Measurements from ENCODE around the gene VAPB. TPM values are rescaled to one million over a fixed set of nuclear protein-coding genes. Genes with fewer than 3 reads are reported as not detected.

The VAPB gene
- total RNA-seq, 4 donors from 2014 or later, result 24.6 to 30.8 (median 29.4) TPM

DNA sequence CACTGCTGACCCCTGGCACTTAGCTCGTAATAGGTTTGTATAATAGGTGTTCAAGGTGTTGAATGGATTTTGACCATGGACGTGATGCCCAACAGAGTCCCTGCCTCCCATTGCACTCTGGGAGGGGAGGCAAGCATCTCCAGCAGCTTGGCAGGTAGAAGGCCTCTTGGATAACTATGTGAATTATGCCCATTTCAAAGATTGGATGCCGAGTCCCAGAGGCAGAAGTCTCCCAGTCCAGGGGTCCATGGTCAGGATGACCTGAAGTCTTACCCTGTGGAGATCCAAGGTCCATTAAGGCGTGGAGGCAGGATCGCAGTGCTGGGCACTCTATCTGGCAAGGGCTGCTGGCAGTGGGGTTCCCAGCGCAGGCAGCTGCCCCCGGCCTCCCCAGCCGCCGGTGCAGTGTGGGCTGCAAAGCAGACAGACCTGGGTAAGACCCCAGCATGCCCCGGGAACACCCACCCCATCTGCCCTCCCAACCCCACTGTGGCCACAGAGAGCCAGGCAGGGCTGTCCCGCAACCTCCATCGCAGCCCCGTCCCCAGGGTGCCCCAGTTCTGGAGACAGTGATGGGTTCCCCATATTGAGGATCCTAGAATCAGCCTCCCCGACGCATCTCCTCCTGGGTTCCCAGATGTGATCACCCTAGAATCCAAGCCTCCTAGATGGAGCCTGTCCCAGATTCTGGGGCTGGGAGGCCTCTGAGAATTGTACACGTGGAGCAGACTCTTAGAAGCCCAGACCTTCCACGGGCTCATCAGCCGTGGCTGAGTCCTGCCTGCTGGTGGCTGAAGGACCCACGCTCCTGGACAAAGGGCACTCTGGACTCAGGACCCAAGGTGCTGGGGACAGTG is 81.5 kb downstream of the VAPB start:
- no peak for TF ChIP-seq POLR2A (IDR thresholded peaks at IDR 0.05)
- TF ChIP-seq, protein P1, sequence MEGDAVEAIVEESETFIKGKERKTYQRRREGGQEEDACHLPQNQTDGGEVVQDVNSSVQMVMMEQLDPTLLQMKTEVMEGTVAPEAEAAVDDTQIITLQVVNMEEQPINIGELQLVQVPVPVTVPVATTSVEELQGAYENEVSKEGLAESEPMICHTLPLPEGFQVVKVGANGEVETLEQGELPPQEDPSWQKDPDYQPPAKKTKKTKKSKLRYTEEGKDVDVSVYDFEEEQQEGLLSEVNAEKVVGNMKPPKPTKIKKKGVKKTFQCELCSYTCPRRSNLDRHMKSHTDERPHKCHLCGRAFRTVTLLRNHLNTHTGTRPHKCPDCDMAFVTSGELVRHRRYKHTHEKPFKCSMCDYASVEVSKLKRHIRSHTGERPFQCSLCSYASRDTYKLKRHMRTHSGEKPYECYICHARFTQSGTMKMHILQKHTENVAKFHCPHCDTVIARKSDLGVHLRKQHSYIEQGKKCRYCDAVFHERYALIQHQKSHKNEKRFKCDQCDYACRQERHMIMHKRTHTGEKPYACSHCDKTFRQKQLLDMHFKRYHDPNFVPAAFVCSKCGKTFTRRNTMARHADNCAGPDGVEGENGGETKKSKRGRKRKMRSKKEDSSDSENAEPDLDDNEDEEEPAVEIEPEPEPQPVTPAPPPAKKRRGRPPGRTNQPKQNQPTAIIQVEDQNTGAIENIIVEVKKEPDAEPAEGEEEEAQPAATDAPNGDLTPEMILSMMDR (IDR thresholded peaks at IDR 0.05), result no peak
- H3K27me3 ChIP-seq, result no peaks in the 10 kb centered on the region
- no peaks in the 10 kb centered on the region for H3K4me1 ChIP-seq
- no peak overlapping the region for H3K4me3 ChIP-seq
- H3K27ac ChIP-seq, result no peak overlapping the region
- no peaks in the 10 kb centered on the region for H3K9me3 ChIP-seq
- H3K36me3 ChIP-seq, result no peaks in the 10 kb centered on the region
- no peak for DNase-seq

DNA sequence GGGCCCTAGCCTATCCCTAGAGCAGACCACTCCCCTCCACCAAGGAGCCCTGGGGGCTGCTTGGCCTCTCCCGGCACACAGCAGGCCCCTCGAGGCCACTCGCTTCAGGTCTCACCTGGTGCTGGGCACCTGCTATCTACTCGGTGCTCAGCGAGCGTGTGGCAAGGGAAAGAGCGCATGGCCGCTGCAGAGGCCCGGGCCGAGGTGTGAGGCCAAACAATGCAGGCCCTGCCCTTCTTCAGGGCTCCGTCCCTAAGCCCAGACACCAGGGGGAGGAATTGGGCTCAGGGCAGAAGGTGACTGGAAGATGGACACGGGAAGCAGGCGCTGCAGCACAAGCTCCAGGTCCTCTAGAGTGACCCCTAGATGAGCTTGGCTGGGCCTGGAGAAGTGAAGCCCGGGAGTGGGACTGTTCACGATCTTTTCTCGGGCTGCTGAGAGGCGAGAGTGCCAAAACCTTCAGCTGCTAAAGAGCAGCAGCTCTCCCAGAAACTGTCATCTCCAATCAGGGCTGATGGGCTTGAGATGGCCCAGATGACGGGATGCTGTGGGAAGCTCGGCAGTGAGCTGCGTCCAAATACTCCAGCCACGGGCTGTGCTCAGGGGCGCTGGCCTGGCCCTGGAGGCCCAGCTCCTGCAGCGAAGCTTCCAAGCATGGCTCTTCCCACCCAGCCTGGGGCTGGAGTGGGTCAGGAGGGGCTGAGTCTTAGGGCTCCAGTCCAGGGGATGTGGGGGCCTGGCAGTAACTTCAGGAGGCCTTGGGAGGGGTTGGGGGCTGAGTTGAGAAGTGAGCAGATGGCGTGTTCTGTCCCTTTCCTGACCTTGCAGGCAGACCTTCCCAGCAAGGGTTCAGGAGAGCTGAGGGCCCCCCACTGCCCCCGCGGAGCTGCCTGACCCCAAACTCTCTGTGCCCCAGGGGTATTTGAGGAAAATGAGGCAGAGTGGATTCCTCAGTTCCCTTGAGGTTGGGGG is 82.5 kb downstream of the VAPB start:
- TF ChIP-seq, protein P1 (IDR thresholded peaks at IDR 0.05), result no peak
- no peak for TF ChIP-seq POLR2A (IDR thresholded peaks at IDR 0.05)
- Histone ChIP-seq H3K27ac (no peak overlapping the region), H3K9me3 (no peaks in the 10 kb centered on the region), H3K4me1 (no peaks in the 10 kb centered on the region), H3K27me3 (no peaks in the 10 kb centered on the region), H3K4me3 (no peak overlapping the region), H3K36me3 (no peaks in the 10 kb centered on the region)
- peak in 1 of 3 donors; percentile 56 for DNase-seq

DNA sequence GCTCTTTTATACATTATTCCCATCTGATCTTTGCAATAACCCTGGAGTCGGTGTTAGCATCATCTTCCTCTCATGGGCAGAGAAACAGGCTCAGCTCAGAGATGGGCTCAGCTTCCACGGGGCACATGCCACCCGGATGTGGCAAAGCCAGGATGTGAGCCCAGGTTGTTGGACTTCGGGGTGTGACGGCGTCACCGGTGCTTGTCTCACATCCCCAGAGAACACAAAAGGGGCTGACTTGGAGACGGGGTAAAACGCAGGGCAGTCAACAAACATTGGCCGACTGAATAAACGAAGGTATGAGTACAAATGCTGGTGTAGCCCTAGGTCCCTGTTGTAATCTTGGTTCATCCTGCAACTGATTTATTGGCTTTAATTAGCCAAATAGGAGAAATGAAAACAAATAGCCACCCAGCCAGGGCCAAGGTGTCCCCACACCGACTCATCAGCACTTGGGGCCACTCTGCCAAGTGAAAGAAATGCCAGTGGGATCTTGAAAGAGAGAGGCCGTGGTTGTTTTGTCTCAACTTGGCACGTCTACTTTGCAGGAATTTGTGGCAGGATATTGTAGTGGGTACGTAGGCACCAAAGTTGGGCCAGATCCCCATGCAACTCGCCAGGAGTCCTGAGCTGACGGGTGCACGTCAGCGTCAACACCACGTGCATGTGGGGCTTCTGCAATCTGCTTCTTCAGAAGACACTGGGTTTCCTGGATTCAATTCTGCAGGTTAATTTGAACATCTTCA is 83.4 kb downstream of the VAPB start:
- no peaks in the 10 kb centered on the region for H3K36me3 ChIP-seq
- no peak overlapping the region for H3K27ac ChIP-seq
- no peaks in the 10 kb centered on the region for H3K4me1 ChIP-seq
- no peak for DNase-seq
- no peaks in the 10 kb centered on the region for H3K9me3 ChIP-seq
- no peak overlapping the region for H3K4me3 ChIP-seq
- no peak for TF ChIP-seq POLR2A (IDR thresholded peaks at IDR 0.05)
- TF ChIP-seq, protein P1 (IDR thresholded peaks at IDR 0.05), result no peak
- H3K27me3 ChIP-seq, result no peaks in the 10 kb centered on the region

DNA sequence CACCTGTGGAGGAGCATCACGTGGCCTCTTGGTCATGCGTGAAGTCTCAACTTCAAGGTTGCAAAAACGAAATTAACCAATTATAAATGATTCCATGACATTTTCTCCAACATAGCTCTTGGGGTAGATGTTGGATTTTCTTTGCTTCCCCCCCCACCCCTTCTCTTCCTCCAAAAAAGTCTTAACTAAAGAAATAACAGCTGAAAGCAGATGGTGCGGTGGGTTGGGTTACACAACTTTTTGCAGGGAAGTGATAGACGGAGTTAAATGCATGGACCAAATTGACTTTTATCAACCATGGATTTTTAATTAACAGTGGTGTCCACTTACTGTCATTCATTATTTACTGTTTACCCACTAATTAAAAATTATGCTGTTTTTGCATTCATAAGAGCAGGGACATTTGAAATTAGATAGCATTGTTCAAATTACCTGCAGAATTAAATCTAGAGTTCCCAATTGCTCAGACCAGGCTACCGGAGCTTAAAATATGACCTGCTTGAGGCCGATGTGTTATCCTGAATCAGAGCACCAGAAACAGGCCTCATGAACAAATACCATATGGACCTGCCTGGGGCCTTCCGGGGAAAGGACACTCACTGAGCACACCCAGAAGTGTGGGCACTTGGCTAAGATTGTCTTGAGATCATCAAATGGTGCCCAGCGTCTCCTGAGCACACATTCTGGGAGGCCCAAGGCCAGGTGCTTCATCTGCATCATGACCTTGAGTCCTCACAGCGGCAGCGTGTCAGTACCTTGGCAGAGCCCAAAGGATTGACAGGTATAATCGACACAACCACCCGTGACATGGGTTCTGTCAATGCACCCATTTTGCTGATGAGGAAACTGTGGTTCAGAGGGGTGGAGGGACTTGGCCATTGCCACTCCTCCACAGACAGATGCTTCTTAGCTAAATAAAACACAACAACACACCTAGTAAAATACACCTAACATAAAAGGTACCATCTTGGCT is 84.7 kb downstream of the VAPB start:
- Histone ChIP-seq H3K4me3 (no peak overlapping the region), H3K9me3 (peaks cover 0 to 5% (median 0%) of the 10 kb centered on the region in 4 donors), H3K36me3 (no peaks in the 10 kb centered on the region), H3K27me3 (no peaks in the 10 kb centered on the region), H3K4me1 (no peaks in the 10 kb centered on the region), H3K27ac (no peak overlapping the region)
- no peak for TF ChIP-seq POLR2A (IDR thresholded peaks at IDR 0.05)
- TF ChIP-seq, protein P1 (IDR thresholded peaks at IDR 0.05), result no peak
- DNase-seq, result no peak

Data from Peyer's patch (tissue), 4 donors.